SK-N-SH treated with all-trans-retinoic acid at 6 μM for 48 hours (cell line): ENCODE data around the gene TMEM183A.

Source experiments
- TOX ChIP-seq: fragments of 250-450 bp; sonication (Bioruptor Pico); IDR thresholded peaks from 2 replicates; pipeline ENCODE4 v1.8.0; 2021; ENCODE audit warnings: mild to moderate bottlenecking, moderate library complexity, borderline replicate concordance

The TMEM183A gene

DNA sequence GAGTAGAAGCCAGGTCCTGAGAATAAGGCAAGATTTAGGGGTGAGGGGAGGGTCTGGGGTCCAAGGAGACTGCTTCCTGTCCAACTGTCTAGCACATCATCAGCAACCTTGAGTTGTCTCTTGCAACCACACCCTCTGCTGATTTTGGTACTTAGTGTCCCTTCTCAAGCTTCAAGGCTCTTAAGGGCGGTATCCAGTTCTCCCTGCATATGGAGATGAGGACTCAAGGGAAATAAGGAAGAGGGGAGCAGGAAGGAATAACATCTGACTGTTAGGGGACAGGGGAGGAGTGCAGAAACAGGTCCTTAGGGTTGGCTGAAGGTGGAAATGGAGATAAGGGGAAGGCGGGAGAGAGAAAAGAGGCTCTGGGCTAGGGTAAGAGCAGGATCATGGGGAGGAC is 66.3 kb downstream of the TMEM183A start (continued):
- no peak for TF ChIP-seq TOX (CRISPR knock-in tag)
- TF ChIP-seq, all 23 proteins: peak for 0
